ENCODE measurements around the gene BABAM2.

- TF ChIP-seq CTCF (IDR thresholded peaks at IDR 0.05; ENCODE audit: poor library complexity) (no peak), EZH2phosphoT487 (IDR thresholded peaks at IDR 0.05; ENCODE audit: low read depth, severe bottlenecking, unreplicated experiment) (no peak)
These were observed 210.6 kb downstream of the BABAM2 start for GRCh38 chr2:28101123-28101522.

Data from hepatocyte (in vitro differentiated cells).